ENCODE results near the gene PPP1CA.

Gene PPP1CA

GRCh38 chr11:67396587-67397389 is 4.9 kb downstream of the PPP1CA start:
- no peak overlapping the region for H3K4me3 ChIP-seq (ENCODE audit: control insufficient read depth, low read depth, low read length)
- no peak for TF ChIP-seq CTCF (conservative IDR thresholded peaks at IDR 0.05; ENCODE audit: control insufficient read depth, insufficient read depth, low read depth, low read length)
- DNase-seq (ENCODE audit: low read depth), result no peak

GRCh38 chr11:67396259-67396581 is 5.4 kb downstream of the PPP1CA start:
- DNase-seq (ENCODE audit: low read depth), result no peak
- no peak overlapping the region for H3K4me3 ChIP-seq (ENCODE audit: control insufficient read depth, low read depth, low read length)
- TF ChIP-seq CTCF (conservative IDR thresholded peaks at IDR 0.05; ENCODE audit: control insufficient read depth, insufficient read depth, low read depth, low read length), result no peak

GRCh38 chr11:67395555-67396258 is 6.0 kb downstream of the PPP1CA start:
- no peak overlapping the region for H3K4me3 ChIP-seq (ENCODE audit: control insufficient read depth, low read depth, low read length)
- DNase-seq (ENCODE audit: low read depth), result no peak
- TF ChIP-seq CTCF (conservative IDR thresholded peaks at IDR 0.05; ENCODE audit: control insufficient read depth, insufficient read depth, low read depth, low read length), result no peak

- DNase-seq (ENCODE audit: low read depth), result no peak
- TF ChIP-seq CTCF (conservative IDR thresholded peaks at IDR 0.05; ENCODE audit: control insufficient read depth, insufficient read depth, low read depth, low read length), result no peak
These were observed 7.7 kb downstream of the PPP1CA start for GRCh38 chr11:67393990-67394389.

GRCh38 chr11:67393437-67393836 is 8.2 kb downstream of the PPP1CA start:
- DNase-seq (ENCODE audit: low read depth), result no peak
- H3K4me3 ChIP-seq (ENCODE audit: control insufficient read depth, low read depth, low read length), result no peak overlapping the region
- TF ChIP-seq CTCF (conservative IDR thresholded peaks at IDR 0.05; ENCODE audit: control insufficient read depth, insufficient read depth, low read depth, low read length), result no peak

More at GRCh38 chr11:67393990-67394389, 7.7 kb downstream of the PPP1CA start:
- no peak overlapping the region for H3K4me3 ChIP-seq (ENCODE audit: control insufficient read depth, low read depth, low read length)

GRCh38 chr11:67392183-67392715 is 9.4 kb downstream of the PPP1CA start:
- peak overlapping the region; percentile 84 for H3K4me3 ChIP-seq (ENCODE audit: control insufficient read depth, low read depth, low read length)
- TF ChIP-seq CTCF (conservative IDR thresholded peaks at IDR 0.05; ENCODE audit: control insufficient read depth, insufficient read depth, low read depth, low read length), result no peak
- DNase-seq (ENCODE audit: low read depth), result no peak
